ENCODE data around the gene MAPKAP1.

Gene MAPKAP1

GRCh38 chr9:125746017-125746773 is 39.2 kb upstream of the MAPKAP1 start:
- Histone ChIP-seq H3K9me2 (ENCODE audit: low read depth, low read length) (no peaks in the 10 kb centered on the region), H3K4me3 (ENCODE audit: low read depth, low read length, poor library complexity, severe bottlenecking) (peak overlapping the region; percentile 67), H3K79me2 (ENCODE audit: insufficient read depth, low read length) (peaks cover 5% of the 10 kb centered on the region; the same call in 1 of the 2 replicates), H2AFZ (ENCODE audit: low read length) (no peak overlapping the region), H3K9ac (ENCODE audit: low read length) (peak overlapping the region; percentile 78), H3K4me1 (ENCODE audit: insufficient read depth, low read length, severe bottlenecking) (peaks cover 36% of the 10 kb centered on the region), H3K27ac (ENCODE audit: low read depth, low read length, poor library complexity, severe bottlenecking) (peak overlapping the region; percentile 67), H3F3A (ENCODE audit: insufficient read depth, low read length) (no peaks in the 10 kb centered on the region), H3K4me2 (ENCODE audit: low read length) (peak overlapping the region; percentile 89), H3K27me3 (ENCODE audit: insufficient read depth, low read length) (no peaks in the 10 kb centered on the region), H4K20me1 (ENCODE audit: insufficient read depth, low read length) (no peaks in the 10 kb centered on the region), H3K36me3 (ENCODE audit: insufficient read depth, low read length) (peaks cover 15% of the 10 kb centered on the region; the same call in 1 of the 2 replicates), H3K9me3 (ENCODE audit: low read length) (no peaks in the 10 kb centered on the region)
- no peak for TF ChIP-seq EZH2 (IDR thresholded peaks at IDR 0.05; ENCODE audit: borderline replicate concordance, low read length)
- no peak for TF ChIP-seq CTCF (IDR thresholded peaks at IDR 0.05; ENCODE audit: low read length)

GRCh38 chr9:125745682-125746016 is 38.6 kb upstream of the MAPKAP1 start:
- H3K9me3 ChIP-seq (ENCODE audit: low read length) = no peaks in the 10 kb centered on the region
- no peak overlapping the region for H3K27ac ChIP-seq (ENCODE audit: low read depth, low read length, poor library complexity, severe bottlenecking)
- H3F3A ChIP-seq (ENCODE audit: insufficient read depth, low read length) = no peaks in the 10 kb centered on the region
- peaks cover 5% of the 10 kb centered on the region; the same call in 1 of the 2 replicates for H3K79me2 ChIP-seq (ENCODE audit: insufficient read depth, low read length)
- no peak overlapping the region for H2AFZ ChIP-seq (ENCODE audit: low read length)
- peak overlapping the region; percentile 89 for H3K4me2 ChIP-seq (ENCODE audit: low read length)
- peaks cover 32% of the 10 kb centered on the region for H3K4me1 ChIP-seq (ENCODE audit: insufficient read depth, low read length, severe bottlenecking)
- TF ChIP-seq CTCF (IDR thresholded peaks at IDR 0.05; ENCODE audit: low read length) = no peak
- TF ChIP-seq EZH2 (IDR thresholded peaks at IDR 0.05; ENCODE audit: borderline replicate concordance, low read length) = no peak
- no peaks in the 10 kb centered on the region for H4K20me1 ChIP-seq (ENCODE audit: insufficient read depth, low read length)
- no peaks in the 10 kb centered on the region for H3K9me2 ChIP-seq (ENCODE audit: low read depth, low read length)
- peaks cover 15% of the 10 kb centered on the region; the same call in 1 of the 2 replicates for H3K36me3 ChIP-seq (ENCODE audit: insufficient read depth, low read length)
- no peaks in the 10 kb centered on the region for H3K27me3 ChIP-seq (ENCODE audit: insufficient read depth, low read length)
- peak overlapping the region; percentile 26; the same call in 1 of the 2 replicates for H3K9ac ChIP-seq (ENCODE audit: low read length)
- peak overlapping the region; percentile 67 for H3K4me3 ChIP-seq (ENCODE audit: low read depth, low read length, poor library complexity, severe bottlenecking)

- H2AFZ ChIP-seq (ENCODE audit: low read length) = no peak overlapping the region
- no peaks in the 10 kb centered on the region for H3K9me2 ChIP-seq (ENCODE audit: low read depth, low read length)
Observed at GRCh38 chr9:125745018-125745417, 38.0 kb upstream of the MAPKAP1 start.

More at GRCh38 chr9:125745018-125745417, 38.0 kb upstream of the MAPKAP1 start:
- H3K79me2 ChIP-seq (ENCODE audit: insufficient read depth, low read length) = no peaks in the 10 kb centered on the region
- H3K4me3 ChIP-seq (ENCODE audit: low read depth, low read length, poor library complexity, severe bottlenecking) = no peak overlapping the region
- no peaks in the 10 kb centered on the region for H3F3A ChIP-seq (ENCODE audit: insufficient read depth, low read length)
- no peak for TF ChIP-seq EZH2 (IDR thresholded peaks at IDR 0.05; ENCODE audit: borderline replicate concordance, low read length)
- TF ChIP-seq CTCF (IDR thresholded peaks at IDR 0.05; ENCODE audit: low read length) = no peak
- no peaks in the 10 kb centered on the region for H3K27me3 ChIP-seq (ENCODE audit: insufficient read depth, low read length)
- H3K27ac ChIP-seq (ENCODE audit: low read depth, low read length, poor library complexity, severe bottlenecking) = no peak overlapping the region
- H3K4me1 ChIP-seq (ENCODE audit: insufficient read depth, low read length, severe bottlenecking) = peaks cover 26% of the 10 kb centered on the region
- H4K20me1 ChIP-seq (ENCODE audit: insufficient read depth, low read length) = no peaks in the 10 kb centered on the region
- no peaks in the 10 kb centered on the region for H3K9me3 ChIP-seq (ENCODE audit: low read length)
- peaks cover 15% of the 10 kb centered on the region; the same call in 1 of the 2 replicates for H3K36me3 ChIP-seq (ENCODE audit: insufficient read depth, low read length)
- no peak overlapping the region for H3K9ac ChIP-seq (ENCODE audit: low read length)
- H3K4me2 ChIP-seq (ENCODE audit: low read length) = no peak overlapping the region
